DND-41 (cell line): ENCODE results near the gene SLC38A3.

Source experiments
- ATAC-seq: fragments of 200-7000 bp; cut with Tn5 transposase; 3 replicates; pipeline ENCODE4 v1.9.1; 2021; ENCODE audit warnings: low read depth; ENCODE audit not compliant: insufficient read depth
- DNase-seq: peaks from one replicate; pipeline ENCODE4 v3.0.0-alpha.2; 2020
- H2AFZ ChIP-seq: 2 replicates; pipeline ENCODE4 v1.6.0; 2012; ENCODE audit warnings: low read depth, low read length
- H3K27ac ChIP-seq: 2 replicates; pipeline ENCODE4 v1.5.1; 2012; ENCODE audit warnings: low read length, inconsistent platforms
- H3K27me3 ChIP-seq: fragments of 200-600 bp; sonication (generic); 2 replicates; pipeline ENCODE4 v1.6.0; 2012; ENCODE audit warnings: low read length, mild to moderate bottlenecking, inconsistent platforms; ENCODE audit not compliant: insufficient read depth, poor library complexity
- H3K36me3 ChIP-seq: 2 replicates; pipeline ENCODE4 v1.5.1; 2012; ENCODE audit warnings: low read length, inconsistent platforms; ENCODE audit not compliant: insufficient read depth
- H3K4me1 ChIP-seq: 2 replicates; pipeline ENCODE4 v1.5.1; 2012; ENCODE audit warnings: mild to moderate bottlenecking, low read length; ENCODE audit not compliant: insufficient read depth
- H3K4me2 ChIP-seq: 2 replicates; pipeline ENCODE4 v1.6.0; 2012; ENCODE audit warnings: mild to moderate bottlenecking, moderate library complexity, low read length, inconsistent platforms; ENCODE audit not compliant: insufficient read depth
- H3K4me3 ChIP-seq, 2 experiments: fragments of 200-600 bp in 1 of 2; shearing (Covaris generic) in 1 of 2; 2 replicates each; pipeline ENCODE4 v1.5.1; 2012 to 2016; ENCODE audit warnings: inconsistent platforms in 2 of 2, low read length in 2 of 2, mild to moderate bottlenecking in 2 of 2, low read depth in 1 of 2, moderate library complexity in 1 of 2
- H3K79me2 ChIP-seq: 2 replicates; pipeline ENCODE4 v1.6.0; 2012; ENCODE audit warnings: low read length, inconsistent platforms; ENCODE audit not compliant: insufficient read depth
- H3K9ac ChIP-seq: 2 replicates; pipeline ENCODE4 v1.6.0; 2012; ENCODE audit warnings: low read depth, mild to moderate bottlenecking, inconsistent platforms, low read length, moderate library complexity
- H3K9me3 ChIP-seq: 2 replicates; pipeline ENCODE4 v1.5.1; 2012; ENCODE audit warnings: low read length, moderate library complexity, mild to moderate bottlenecking, inconsistent platforms; ENCODE audit not compliant: insufficient read depth, severe bottlenecking
- H4K20me1 ChIP-seq: 2 replicates; pipeline ENCODE4 v1.6.0; 2012; ENCODE audit warnings: low read length; ENCODE audit not compliant: insufficient read depth
- EZH2 ChIP-seq: IDR thresholded peaks from 3 replicates; pipeline ENCODE4 v1.6.1; 2012; ENCODE audit warnings: borderline replicate concordance, low read depth, mild to moderate bottlenecking, moderate library complexity, low read length, inconsistent platforms; ENCODE audit not compliant: severe bottlenecking
- TF ChIP-seq, protein P1 (sequence below): IDR thresholded peaks from 2 replicates; pipeline ENCODE4 v1.5.1; 2012; ENCODE audit warnings: borderline replicate concordance, low read length, moderate library complexity, mild to moderate bottlenecking; ENCODE audit not compliant: poor library complexity, severe bottlenecking; ENCODE audit errors: extremely low read depth

SLC38A3 gene

GRCh38 chr3:50248387-50248786, 43.3 kb downstream of the SLC38A3 start:
- Histone ChIP-seq H3K36me3 (peaks cover 79% of the 10 kb centered on the region), H4K20me1 (peaks cover 88% of the 10 kb centered on the region), H3K4me2 (no peak overlapping the region), H3K27ac (no peak overlapping the region; the same call in 1 of the 2 replicates), H3K27me3 (no peaks in the 10 kb centered on the region), H3K79me2 (peaks cover 93% of the 10 kb centered on the region), H3K4me3 (no peak overlapping the region), H3K4me1 (peaks cover 34% of the 10 kb centered on the region), H3K9ac (no peak overlapping the region), H3K9me3 (no peaks in the 10 kb centered on the region), H2AFZ (no peak overlapping the region)
- no peak for DNase-seq
- ATAC-seq = no peak
- no peak for TF ChIP-seq EZH2
- TF ChIP-seq, protein P1, sequence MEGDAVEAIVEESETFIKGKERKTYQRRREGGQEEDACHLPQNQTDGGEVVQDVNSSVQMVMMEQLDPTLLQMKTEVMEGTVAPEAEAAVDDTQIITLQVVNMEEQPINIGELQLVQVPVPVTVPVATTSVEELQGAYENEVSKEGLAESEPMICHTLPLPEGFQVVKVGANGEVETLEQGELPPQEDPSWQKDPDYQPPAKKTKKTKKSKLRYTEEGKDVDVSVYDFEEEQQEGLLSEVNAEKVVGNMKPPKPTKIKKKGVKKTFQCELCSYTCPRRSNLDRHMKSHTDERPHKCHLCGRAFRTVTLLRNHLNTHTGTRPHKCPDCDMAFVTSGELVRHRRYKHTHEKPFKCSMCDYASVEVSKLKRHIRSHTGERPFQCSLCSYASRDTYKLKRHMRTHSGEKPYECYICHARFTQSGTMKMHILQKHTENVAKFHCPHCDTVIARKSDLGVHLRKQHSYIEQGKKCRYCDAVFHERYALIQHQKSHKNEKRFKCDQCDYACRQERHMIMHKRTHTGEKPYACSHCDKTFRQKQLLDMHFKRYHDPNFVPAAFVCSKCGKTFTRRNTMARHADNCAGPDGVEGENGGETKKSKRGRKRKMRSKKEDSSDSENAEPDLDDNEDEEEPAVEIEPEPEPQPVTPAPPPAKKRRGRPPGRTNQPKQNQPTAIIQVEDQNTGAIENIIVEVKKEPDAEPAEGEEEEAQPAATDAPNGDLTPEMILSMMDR = no peak

- Histone ChIP-seq H3K4me1 (peaks cover 31% of the 10 kb centered on the region), H3K27me3 (no peaks in the 10 kb centered on the region), H3K27ac (no peak overlapping the region), H3K79me2 (peaks cover 87% of the 10 kb centered on the region), H2AFZ (no peak overlapping the region), H3K9me3 (no peaks in the 10 kb centered on the region), H4K20me1 (peaks cover 89% of the 10 kb centered on the region), H3K4me3 (no peak overlapping the region), H3K4me2 (no peak overlapping the region), H3K9ac (no peak overlapping the region), H3K36me3 (peaks cover 82% of the 10 kb centered on the region)
- DNase-seq (no peak), ATAC-seq (no peak)
- TF ChIP-seq EZH2 = no peak
- TF ChIP-seq, protein P1 = no peak
These were observed 44.4 kb downstream of the SLC38A3 start for GRCh38 chr3:50249457-50249856.

GRCh38 chr3:50250514-50250913, 45.4 kb downstream of the SLC38A3 start:
- H3K4me2 ChIP-seq = no peak overlapping the region
- ATAC-seq (no peak), DNase-seq (no peak)
- no peak overlapping the region for H3K27ac ChIP-seq
- no peak overlapping the region for H3K4me3 ChIP-seq
- peaks cover 88% of the 10 kb centered on the region for H3K36me3 ChIP-seq
- H2AFZ ChIP-seq = no peak overlapping the region
- H3K27me3 ChIP-seq = no peaks in the 10 kb centered on the region
- H4K20me1 ChIP-seq = peaks cover 92% of the 10 kb centered on the region
- TF ChIP-seq, protein P1 = no peak
- no peak for TF ChIP-seq EZH2
- peaks cover 22% of the 10 kb centered on the region for H3K4me1 ChIP-seq
- H3K9ac ChIP-seq = no peak overlapping the region
- no peaks in the 10 kb centered on the region for H3K9me3 ChIP-seq
- H3K79me2 ChIP-seq = peaks cover 80% of the 10 kb centered on the region

DNA sequence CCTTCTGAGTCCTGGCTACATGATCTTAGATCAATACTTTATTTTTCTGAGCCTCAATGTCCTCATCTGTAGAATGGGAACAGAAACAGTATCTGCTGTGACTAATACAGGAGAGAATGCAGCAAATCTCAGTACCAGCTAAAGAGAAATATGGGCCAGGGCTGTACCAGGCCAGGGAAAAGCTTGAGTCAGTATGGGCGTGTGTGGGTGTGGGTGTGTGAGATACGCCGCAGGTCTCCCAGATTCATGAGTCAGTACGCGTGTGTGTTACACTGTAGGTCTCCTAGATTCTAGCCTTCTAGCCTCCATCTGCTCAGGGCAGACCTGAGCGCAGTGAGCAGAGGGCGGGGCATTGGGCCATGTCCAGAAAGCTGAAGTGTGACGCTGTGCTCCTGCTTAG, 46.1 kb downstream of the SLC38A3 start:
- Histone ChIP-seq H3K4me1 (peaks cover 15% of the 10 kb centered on the region), H3K9me3 (no peaks in the 10 kb centered on the region), H4K20me1 (peaks cover 87% of the 10 kb centered on the region), H3K27ac (no peak overlapping the region; the same call in 1 of the 2 replicates), H3K4me2 (no peak overlapping the region), H3K9ac (no peak overlapping the region), H3K27me3 (no peaks in the 10 kb centered on the region), H3K79me2 (peaks cover 73% of the 10 kb centered on the region), H3K4me3 (no peak overlapping the region), H2AFZ (no peak overlapping the region), H3K36me3 (peaks cover 90% of the 10 kb centered on the region)
- ATAC-seq = no peak
- TF ChIP-seq, protein P1 = no peak
- no peak for TF ChIP-seq EZH2
- no peak for DNase-seq
